WERI-Rb-1 (cell line): Measurements from ENCODE around the gene ATP9A.
"Not testable (repeated sequence)": the region's sequence is repeated elsewhere in the genome, so short reads cannot be mapped to it uniquely, and the experiment has no call there.

ENCODE experiments used
- DNase-seq: peaks from one replicate; pipeline ENCODE4 v3.0.0-alpha.2; 2020
- H3K27ac ChIP-seq: fragments of 250-450 bp; sonication (Bioruptor Pico); 2 replicates; pipeline ENCODE4 v1.5.1; 2020; ENCODE audit warnings: mild to moderate bottlenecking, moderate library complexity
- H3K27me3 ChIP-seq: fragments of 250-450 bp; sonication (Bioruptor Pico); 2 replicates; pipeline ENCODE4 v1.5.1; 2021; ENCODE audit warnings: mild to moderate bottlenecking, low read depth, moderate library complexity; ENCODE audit not compliant: insufficient read depth, severe bottlenecking
- H3K36me3 ChIP-seq: fragments of 250-450 bp; sonication (Bioruptor Pico); 2 replicates; pipeline ENCODE4 v1.5.1; 2020; ENCODE audit warnings: mild to moderate bottlenecking, moderate library complexity
- H3K4me3 ChIP-seq: 2 replicates; pipeline ENCODE4 v1.5.1; 2011; ENCODE audit warnings: low read depth, mild to moderate bottlenecking, control low read depth, low read length
- H3K9me3 ChIP-seq: fragments of 250-450 bp; sonication (Bioruptor Pico); 2 replicates; pipeline ENCODE4 v1.5.1; 2021; ENCODE audit warnings: mild to moderate bottlenecking, moderate library complexity; ENCODE audit not compliant: severe bottlenecking
- TF ChIP-seq, protein P1 (sequence below): IDR thresholded peaks from 2 replicates; pipeline ENCODE4 v1.5.1; 2011; ENCODE audit warnings: low read depth, mild to moderate bottlenecking, control low read depth, inconsistent platforms, low read length

ATP9A gene

DNA sequence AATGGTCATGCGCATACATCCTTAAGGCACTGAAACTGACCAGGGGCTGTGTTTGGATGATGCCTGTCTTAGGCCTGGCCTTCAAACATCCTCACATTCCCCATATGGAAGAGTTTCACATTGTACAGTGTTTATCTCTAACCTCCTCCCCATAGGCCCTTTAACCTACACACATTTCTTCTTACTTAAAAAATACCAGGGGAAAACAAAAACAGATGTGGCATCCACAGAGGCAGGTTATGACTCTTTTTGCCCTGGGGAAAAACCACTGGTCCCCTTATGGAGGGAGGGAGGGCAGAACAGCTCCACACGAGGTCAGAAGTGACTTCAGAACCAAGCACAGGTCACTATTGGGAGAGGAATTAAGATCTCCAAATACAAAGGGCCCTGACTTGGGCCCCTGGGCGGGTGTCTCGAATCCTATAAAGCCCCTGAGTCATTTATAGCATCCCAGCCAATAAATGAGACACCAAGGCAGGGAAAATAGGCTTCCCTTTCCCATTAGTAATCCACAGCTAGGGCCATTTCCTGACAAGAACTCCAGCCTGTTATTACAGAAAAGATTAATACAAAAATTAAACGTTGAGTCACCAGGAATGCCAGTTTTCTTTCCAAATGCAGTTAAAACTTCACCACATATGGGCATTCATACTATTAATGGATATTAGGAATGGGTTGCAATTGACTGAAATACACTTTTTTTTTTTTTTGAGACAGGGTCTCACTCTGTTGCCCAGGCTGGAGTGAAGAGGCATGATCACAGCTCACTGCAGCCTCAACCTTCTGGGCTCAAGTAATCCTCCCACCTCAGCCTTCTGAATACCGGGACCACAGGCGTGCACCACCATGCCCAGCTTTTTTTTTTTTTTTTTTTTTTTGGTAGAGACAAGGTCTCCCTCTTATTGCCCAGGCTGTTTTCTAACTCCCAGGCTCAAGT is 107.2 kb downstream of the ATP9A start:
- no peak for DNase-seq
- TF ChIP-seq, protein P1, sequence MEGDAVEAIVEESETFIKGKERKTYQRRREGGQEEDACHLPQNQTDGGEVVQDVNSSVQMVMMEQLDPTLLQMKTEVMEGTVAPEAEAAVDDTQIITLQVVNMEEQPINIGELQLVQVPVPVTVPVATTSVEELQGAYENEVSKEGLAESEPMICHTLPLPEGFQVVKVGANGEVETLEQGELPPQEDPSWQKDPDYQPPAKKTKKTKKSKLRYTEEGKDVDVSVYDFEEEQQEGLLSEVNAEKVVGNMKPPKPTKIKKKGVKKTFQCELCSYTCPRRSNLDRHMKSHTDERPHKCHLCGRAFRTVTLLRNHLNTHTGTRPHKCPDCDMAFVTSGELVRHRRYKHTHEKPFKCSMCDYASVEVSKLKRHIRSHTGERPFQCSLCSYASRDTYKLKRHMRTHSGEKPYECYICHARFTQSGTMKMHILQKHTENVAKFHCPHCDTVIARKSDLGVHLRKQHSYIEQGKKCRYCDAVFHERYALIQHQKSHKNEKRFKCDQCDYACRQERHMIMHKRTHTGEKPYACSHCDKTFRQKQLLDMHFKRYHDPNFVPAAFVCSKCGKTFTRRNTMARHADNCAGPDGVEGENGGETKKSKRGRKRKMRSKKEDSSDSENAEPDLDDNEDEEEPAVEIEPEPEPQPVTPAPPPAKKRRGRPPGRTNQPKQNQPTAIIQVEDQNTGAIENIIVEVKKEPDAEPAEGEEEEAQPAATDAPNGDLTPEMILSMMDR: no peak
- Histone ChIP-seq H3K9me3 (no peaks in the 10 kb centered on the region), H3K4me3 (no peak overlapping the region), H3K27me3 (no peaks in the 10 kb centered on the region), H3K27ac (no peak overlapping the region; the same call in 1 of the 2 replicates), H3K36me3 (peaks cover 8% of the 10 kb centered on the region)

DNA sequence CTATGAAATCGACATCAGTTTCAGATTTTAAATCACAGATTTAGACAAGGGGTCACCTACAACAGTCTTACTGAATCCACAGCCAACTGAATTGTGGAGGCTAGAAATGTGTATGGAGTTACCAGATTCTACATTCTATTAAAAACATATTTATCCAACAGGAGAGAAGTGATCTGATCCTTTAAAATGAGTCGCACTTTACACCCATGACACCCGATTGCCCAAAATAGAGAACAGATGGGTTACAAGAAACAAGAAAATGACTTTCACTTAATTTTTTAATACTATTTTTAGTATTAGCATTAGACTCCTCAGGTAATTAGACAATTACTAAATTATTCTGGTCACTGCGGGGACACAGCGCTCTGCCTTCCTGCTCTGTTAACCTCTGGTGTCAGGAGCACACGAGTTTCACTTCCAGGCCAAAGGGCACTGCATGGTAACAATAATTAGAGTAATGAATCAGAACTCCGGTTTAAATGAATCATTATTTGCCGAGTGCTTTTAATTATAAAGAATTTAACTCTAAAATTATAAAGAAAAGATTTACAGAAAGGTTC is 108.6 kb downstream of the ATP9A start:
- Histone ChIP-seq H3K27ac (no peak overlapping the region), H3K9me3 (no peaks in the 10 kb centered on the region), H3K27me3 (no peaks in the 10 kb centered on the region), H3K36me3 (peaks cover 8% of the 10 kb centered on the region), H3K4me3 (no peak overlapping the region)
- TF ChIP-seq, protein P1: no peak
- DNase-seq: no peak

DNA sequence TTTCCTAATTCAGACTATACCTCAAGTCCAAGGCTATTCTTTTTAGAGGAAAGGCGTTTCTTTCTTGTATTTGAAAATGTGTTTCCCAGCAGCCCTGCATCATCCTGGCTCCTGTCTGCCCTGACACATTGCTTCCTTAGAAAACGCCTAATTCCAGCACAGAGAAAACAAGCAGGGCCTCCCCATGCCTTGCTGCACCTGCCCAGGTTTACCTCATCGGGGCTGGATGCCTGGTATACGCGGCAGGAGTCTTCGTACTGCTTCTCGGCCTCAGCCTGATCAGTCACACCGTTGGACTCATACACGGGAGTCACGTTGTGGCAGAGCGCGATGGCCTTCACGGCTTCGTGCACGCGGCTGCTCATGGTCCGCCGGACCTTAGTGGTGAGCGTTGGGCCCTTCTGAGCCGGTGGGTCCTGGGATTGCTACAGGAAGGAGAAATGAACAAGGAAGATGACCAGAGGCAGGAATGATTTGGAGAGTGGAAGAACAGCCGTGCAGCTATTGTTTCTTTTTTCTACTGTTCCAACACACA is 111.4 kb downstream of the ATP9A start:
- TF ChIP-seq, protein P1: no peak
- no peaks in the 10 kb centered on the region for H3K27me3 ChIP-seq
- H3K9me3 ChIP-seq: no peaks in the 10 kb centered on the region
- no peak for DNase-seq
- H3K36me3 ChIP-seq: peaks cover 8% of the 10 kb centered on the region
- H3K4me3 ChIP-seq: no peak overlapping the region
- H3K27ac ChIP-seq: no peak overlapping the region

DNA sequence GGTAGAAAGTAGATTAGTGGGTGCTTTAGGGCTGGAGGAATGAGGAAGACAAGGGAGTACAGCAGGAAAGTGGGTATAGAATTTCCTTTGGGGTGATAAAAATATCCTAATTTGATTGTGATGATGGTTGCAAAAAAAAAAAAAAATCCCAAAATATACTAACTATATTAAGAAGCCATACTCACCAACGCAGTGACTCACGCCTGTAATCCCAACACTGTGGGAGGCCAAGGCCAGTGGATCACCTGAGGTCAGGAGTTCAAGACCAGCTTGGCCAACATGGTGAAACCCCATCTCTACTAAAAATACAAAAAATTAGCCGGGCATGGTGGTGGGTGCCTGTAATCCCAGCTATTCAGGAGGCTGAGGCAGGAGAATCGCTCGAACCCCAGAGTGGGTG is 112.1 kb downstream of the ATP9A start:
- not testable (repeated sequence) for H3K27me3 ChIP-seq, H3K4me3 ChIP-seq, H3K9me3 ChIP-seq, H3K27ac ChIP-seq, DNase-seq
- H3K36me3 ChIP-seq: peaks cover 10% of the 10 kb centered on the region

DNA sequence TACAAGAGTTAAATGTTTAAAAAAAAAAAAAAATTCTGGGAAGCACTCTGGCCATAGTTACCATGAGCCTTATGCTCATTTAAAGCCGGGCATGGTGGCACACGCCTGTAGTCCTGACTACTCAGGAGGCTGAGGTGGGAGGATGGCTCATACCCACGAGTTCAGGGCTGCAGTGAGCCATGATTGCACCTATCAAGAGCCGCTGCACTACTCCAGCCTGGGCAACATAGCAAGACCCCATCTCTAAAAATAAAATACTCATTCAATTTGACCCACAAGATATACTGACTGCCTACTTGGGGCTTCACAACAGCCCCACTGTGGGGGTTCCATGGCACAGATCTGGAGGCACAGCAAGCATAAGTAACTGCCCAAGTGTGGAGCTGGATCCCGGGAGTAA is 113.7 kb downstream of the ATP9A start:
- Histone ChIP-seq H3K27ac (no peak overlapping the region), H3K4me3 (no peak overlapping the region), H3K9me3 (no peaks in the 10 kb centered on the region), H3K27me3 (no peaks in the 10 kb centered on the region), H3K36me3 (peaks cover 10% of the 10 kb centered on the region)
- no peak for DNase-seq
- TF ChIP-seq, protein P1: no peak

DNA sequence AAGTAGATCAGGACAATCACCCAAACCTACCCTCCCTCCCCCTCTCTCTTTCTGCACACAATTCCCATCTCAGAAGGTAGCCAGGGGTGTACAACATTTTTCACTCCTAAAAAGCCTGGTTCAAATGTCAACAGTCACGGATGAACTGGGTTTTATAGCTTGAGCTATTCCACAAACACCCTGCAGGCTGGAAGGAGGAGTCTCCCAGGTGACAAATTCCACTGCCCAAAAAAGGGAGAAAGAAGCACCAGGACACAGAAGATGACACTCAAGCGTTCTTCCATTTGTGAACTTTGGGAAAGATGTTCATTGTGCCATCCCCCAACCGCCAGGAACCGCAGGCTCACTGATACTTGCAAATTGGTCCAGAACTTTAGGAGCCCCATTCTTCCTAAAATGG is 114.1 kb downstream of the ATP9A start:
- H3K9me3 ChIP-seq: no peaks in the 10 kb centered on the region
- H3K27me3 ChIP-seq: no peaks in the 10 kb centered on the region
- no peak overlapping the region for H3K4me3 ChIP-seq
- no peak overlapping the region for H3K27ac ChIP-seq
- DNase-seq: no peak
- peaks cover 15% of the 10 kb centered on the region for H3K36me3 ChIP-seq
- TF ChIP-seq, protein P1: no peak
